SH-SY5Y (cell line): ENCODE data around the gene KIAA0232.

Experiments used
- GATA2 ChIP-seq: IDR thresholded peaks from 2 replicates; pipeline ENCODE4 v1.6.1; 2011; ENCODE audit warnings: mild to moderate bottlenecking, low read depth, low read length
- GATA3 ChIP-seq: IDR thresholded peaks from 2 replicates; pipeline ENCODE4 v1.6.1; 2011; ENCODE audit warnings: low read depth, mild to moderate bottlenecking, low read length, moderate library complexity

GRCh38 chr4:6868386-6868785 lies 85.9 kb downstream of the KIAA0232 start:
- TF ChIP-seq GATA3 (no peak), GATA2 (no peak)
